ENCODE results near the gene CCDC112. TPM values are rescaled to one million over a fixed set of nuclear protein-coding genes. Genes with fewer than 3 reads are reported as not detected.
"Not testable (repeated sequence)": the region's sequence is repeated elsewhere in the genome, so short reads cannot be mapped to it uniquely, and the experiment has no call there.

Gene CCDC112
- total RNA-seq, 1 experiment from 2014 or later, result 13.4 TPM

DNA sequence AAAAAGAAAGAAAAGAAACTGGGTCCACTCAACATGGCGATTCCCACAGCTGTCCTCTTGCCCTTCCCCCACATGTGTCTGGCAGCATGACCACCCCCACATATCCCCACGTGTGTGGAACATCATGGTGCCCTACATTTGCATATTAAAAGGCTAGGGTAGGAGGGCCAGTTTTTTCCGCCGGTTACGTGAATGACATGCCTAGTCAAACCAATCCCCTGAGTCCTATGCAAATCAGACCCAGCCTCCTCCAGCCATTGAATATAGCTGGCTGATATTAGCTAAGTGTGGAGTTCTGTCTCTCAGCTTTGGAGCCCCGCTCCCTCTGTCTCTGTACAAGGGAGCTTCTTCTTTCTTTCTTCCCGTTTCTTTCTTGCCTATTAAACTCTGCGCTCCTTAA lies 33.0 kb upstream of the CCDC112 start:
- DNase-seq (ENCODE audit: low spot score), result peak; percentile 70

DNA sequence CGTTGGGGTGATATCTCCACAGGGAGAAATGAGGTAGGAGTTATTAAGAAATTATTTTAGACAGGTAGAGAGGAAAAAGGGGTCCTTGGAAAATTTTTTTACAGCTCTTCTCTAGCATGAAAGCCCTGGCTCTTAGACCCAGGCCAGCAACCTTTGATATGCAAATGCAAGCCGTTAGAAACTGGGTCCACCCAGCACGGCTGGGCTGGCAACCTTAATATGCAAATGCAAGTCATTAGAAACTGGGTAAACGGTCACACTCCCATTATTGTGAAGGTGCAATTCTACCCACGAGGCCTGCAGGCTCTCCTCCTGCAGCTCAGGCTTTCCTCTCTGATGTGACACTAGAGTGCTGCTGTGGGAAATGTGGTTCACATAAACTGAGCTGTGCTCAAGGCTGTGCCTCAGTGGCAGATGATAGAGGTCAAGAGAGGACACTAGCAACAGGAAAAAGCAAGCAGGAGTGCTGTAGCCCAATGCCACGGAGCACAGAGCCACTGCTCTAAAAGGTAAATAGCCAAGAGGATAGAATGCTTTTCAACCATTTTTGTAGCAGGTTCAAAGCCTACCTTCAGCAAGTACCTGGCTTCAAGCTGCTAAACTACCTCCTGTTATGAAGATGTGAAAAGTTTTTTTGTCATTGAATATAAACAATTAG lies 32.3 kb upstream of the CCDC112 start:
- POLR2A ChIA-PET (ENCODE audit: low non-redundant PET); H3K4me3 ChIP-seq (ENCODE audit: low read depth, low read length, poor library complexity, severe bottlenecking); H3K36me3 ChIP-seq (ENCODE audit: insufficient read depth, low read length, poor library complexity, severe bottlenecking); DNase-seq (ENCODE audit: low spot score); H3K9me3 ChIP-seq (ENCODE audit: low read depth, low read length, poor library complexity, severe bottlenecking); H3K4me1 ChIP-seq (ENCODE audit: insufficient read depth, low read length, poor library complexity, severe bottlenecking); intact Hi-C loops (cut with micrococcal nuclease; ENCODE audit: unreplicated experiment); H3K27me3 ChIP-seq (replicated peaks; ENCODE audit: insufficient read depth, low read depth, low read length, poor library complexity); BruUV-seq (replicated peaks); H3K27ac ChIP-seq (ENCODE audit: low read depth, low read length, poor library complexity, severe bottlenecking): not testable (repeated sequence)
- CTCF ChIA-PET, result interaction anchor here (0.9 kb wide), 1 partner anchor 246 kb away, joined by 8 read pairs; no protein-coding TSS in a partner anchor

More for the DNA sequence above, 33.0 kb upstream of the CCDC112 start:
- intact Hi-C loops (cut with micrococcal nuclease; ENCODE audit: unreplicated experiment), result no loop called here
- POLR2A ChIA-PET (ENCODE audit: low non-redundant PET), result no interaction called here
- CTCF ChIA-PET, result interaction anchor here (0.9 kb wide), 1 partner anchor 245 kb away, joined by 8 read pairs; no protein-coding TSS in a partner anchor
- H3K4me1 ChIP-seq (ENCODE audit: insufficient read depth, low read length, poor library complexity, severe bottlenecking), result no peaks in the 10 kb centered on the region
- peaks cover 3% of the 10 kb centered on the region for H3K27me3 ChIP-seq (replicated peaks; ENCODE audit: insufficient read depth, low read depth, low read length, poor library complexity)
- H3K36me3 ChIP-seq (ENCODE audit: insufficient read depth, low read length, poor library complexity, severe bottlenecking), result no peaks in the 10 kb centered on the region
- TF ChIP-seq EZH2 (IDR thresholded peaks at IDR 0.05; ENCODE audit: borderline replicate concordance, low read depth, low read length, poor library complexity, severe bottlenecking), result no peak
- TF ChIP-seq, protein P1, sequence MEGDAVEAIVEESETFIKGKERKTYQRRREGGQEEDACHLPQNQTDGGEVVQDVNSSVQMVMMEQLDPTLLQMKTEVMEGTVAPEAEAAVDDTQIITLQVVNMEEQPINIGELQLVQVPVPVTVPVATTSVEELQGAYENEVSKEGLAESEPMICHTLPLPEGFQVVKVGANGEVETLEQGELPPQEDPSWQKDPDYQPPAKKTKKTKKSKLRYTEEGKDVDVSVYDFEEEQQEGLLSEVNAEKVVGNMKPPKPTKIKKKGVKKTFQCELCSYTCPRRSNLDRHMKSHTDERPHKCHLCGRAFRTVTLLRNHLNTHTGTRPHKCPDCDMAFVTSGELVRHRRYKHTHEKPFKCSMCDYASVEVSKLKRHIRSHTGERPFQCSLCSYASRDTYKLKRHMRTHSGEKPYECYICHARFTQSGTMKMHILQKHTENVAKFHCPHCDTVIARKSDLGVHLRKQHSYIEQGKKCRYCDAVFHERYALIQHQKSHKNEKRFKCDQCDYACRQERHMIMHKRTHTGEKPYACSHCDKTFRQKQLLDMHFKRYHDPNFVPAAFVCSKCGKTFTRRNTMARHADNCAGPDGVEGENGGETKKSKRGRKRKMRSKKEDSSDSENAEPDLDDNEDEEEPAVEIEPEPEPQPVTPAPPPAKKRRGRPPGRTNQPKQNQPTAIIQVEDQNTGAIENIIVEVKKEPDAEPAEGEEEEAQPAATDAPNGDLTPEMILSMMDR (conservative IDR thresholded peaks at IDR 0.05; ENCODE audit: low read depth, low read length), result no peak
- H3K4me3 ChIP-seq (ENCODE audit: low read depth, low read length, poor library complexity, severe bottlenecking), result no peak overlapping the region
- BruUV-seq (replicated peaks), result no TSS peak
- no peaks in the 10 kb centered on the region for H3K9me3 ChIP-seq (ENCODE audit: low read depth, low read length, poor library complexity, severe bottlenecking)
- no peak overlapping the region for H3K27ac ChIP-seq (ENCODE audit: low read depth, low read length, poor library complexity, severe bottlenecking)

DNA sequence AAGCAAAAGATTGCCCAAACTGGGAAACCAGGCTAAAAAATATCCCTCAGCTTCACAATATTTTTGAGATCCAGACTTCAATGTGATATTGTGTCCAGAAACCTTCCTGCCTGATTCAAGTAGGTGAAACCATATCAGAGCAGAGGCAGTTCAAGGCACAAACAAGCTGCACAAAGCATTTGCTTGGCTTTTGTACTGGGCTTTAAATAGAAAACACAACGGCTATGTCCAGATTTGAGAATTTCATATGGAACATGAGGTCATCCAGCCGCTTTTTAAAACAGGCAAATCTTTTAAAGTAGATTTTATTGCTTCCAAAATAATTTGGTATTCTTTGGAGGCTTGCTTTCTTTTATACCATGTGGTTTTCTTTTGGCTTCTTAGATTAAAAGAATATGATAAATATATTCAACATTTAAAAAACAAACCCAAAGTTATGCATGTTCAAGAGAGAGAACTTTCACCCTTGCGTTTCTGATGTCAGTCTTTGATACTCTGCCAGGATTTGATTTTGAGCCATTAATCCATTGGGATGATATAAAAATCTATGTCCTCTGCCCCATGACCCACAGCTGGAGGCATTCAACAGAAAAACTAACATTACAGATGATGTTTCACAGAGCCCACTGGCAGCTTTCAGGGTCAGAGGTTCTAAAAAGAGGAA lies 29.0 kb upstream of the CCDC112 start:
- no peak for TF ChIP-seq EZH2 (IDR thresholded peaks at IDR 0.05; ENCODE audit: borderline replicate concordance, low read depth, low read length, poor library complexity, severe bottlenecking)
- TF ChIP-seq, protein P1 (conservative IDR thresholded peaks at IDR 0.05; ENCODE audit: low read depth, low read length), result no peak
- no peak for DNase-seq (ENCODE audit: low spot score)
- CTCF ChIA-PET, result interaction anchor here (0.6 kb wide), 1 partner anchor 249 kb away, joined by 5 read pairs; no protein-coding TSS in a partner anchor

More for the DNA sequence above, 29.0 kb upstream of the CCDC112 start:
- H3K4me1 ChIP-seq (ENCODE audit: insufficient read depth, low read length, poor library complexity, severe bottlenecking), result no peaks in the 10 kb centered on the region
- H3K36me3 ChIP-seq (ENCODE audit: insufficient read depth, low read length, poor library complexity, severe bottlenecking), result no peaks in the 10 kb centered on the region
- H3K4me3 ChIP-seq (ENCODE audit: low read depth, low read length, poor library complexity, severe bottlenecking), result no peak overlapping the region
- peaks cover 3% of the 10 kb centered on the region for H3K27me3 ChIP-seq (replicated peaks; ENCODE audit: insufficient read depth, low read depth, low read length, poor library complexity)
- intact Hi-C loops (cut with micrococcal nuclease; ENCODE audit: unreplicated experiment), result no loop called here
- H3K27ac ChIP-seq (ENCODE audit: low read depth, low read length, poor library complexity, severe bottlenecking), result no peak overlapping the region
- POLR2A ChIA-PET (ENCODE audit: low non-redundant PET), result no interaction called here
- H3K9me3 ChIP-seq (ENCODE audit: low read depth, low read length, poor library complexity, severe bottlenecking), result no peaks in the 10 kb centered on the region
- BruUV-seq (replicated peaks), result no TSS peak

All from A673 (cell line).